H9 (cell line): ENCODE data around the gene PCDHGB4. TPM values are rescaled to one million over a fixed set of nuclear protein-coding genes. Genes with fewer than 3 reads are reported as not detected.

Source experiments
- DNase-seq: peaks from one replicate; pipeline ENCODE4 v3.0.0-alpha.2; 2017
- H2AFZ ChIP-seq: one replicate; pipeline ENCODE4 v1.6.1; 2013; ENCODE audit warnings: mild to moderate bottlenecking, low read length, control low read depth, moderate library complexity
- H2AK5ac ChIP-seq: 2 replicates; pipeline ENCODE4 v1.6.1; 2013; ENCODE audit warnings: low read length, control low read depth, mixed read lengths; ENCODE audit not compliant: insufficient read length
- H2BK120ac ChIP-seq: one replicate; pipeline ENCODE4 v1.6.1; 2013; ENCODE audit warnings: low read depth, mild to moderate bottlenecking, low read length, control low read depth, inconsistent platforms; ENCODE audit not compliant: poor library complexity, severe bottlenecking
- H2BK12ac ChIP-seq: 2 replicates; pipeline ENCODE4 v1.6.1; 2013; ENCODE audit warnings: low read length, control low read depth, mixed read lengths, low read depth; ENCODE audit not compliant: insufficient read length
- H2BK15ac ChIP-seq: 2 replicates; pipeline ENCODE4 v1.6.1; 2013; ENCODE audit warnings: low read depth, low read length, control low read depth
- H2BK20ac ChIP-seq: one replicate; pipeline ENCODE4 v1.6.1; 2013; ENCODE audit warnings: low read depth, mild to moderate bottlenecking, low read length, control low read depth, inconsistent platforms; ENCODE audit not compliant: poor library complexity, severe bottlenecking
- H2BK5ac ChIP-seq: 2 replicates; pipeline ENCODE4 v1.6.1; 2013; ENCODE audit warnings: low read length, control low read depth, mixed read lengths; ENCODE audit not compliant: insufficient read length
- H3K14ac ChIP-seq: 2 replicates; pipeline ENCODE4 v1.6.1; 2013; ENCODE audit warnings: low read length, control low read depth; ENCODE audit not compliant: insufficient read depth
- H3K18ac ChIP-seq: 2 replicates; pipeline ENCODE4 v1.6.1; 2013; ENCODE audit warnings: low read depth, mild to moderate bottlenecking, mixed read lengths, low read length, control low read depth; ENCODE audit not compliant: insufficient read length
- H3K23ac ChIP-seq: 2 replicates; pipeline ENCODE4 v1.6.1; 2013; ENCODE audit warnings: low read length, control low read depth, mixed read lengths, low read depth; ENCODE audit not compliant: insufficient read length
- H3K23me2 ChIP-seq: 2 replicates; pipeline ENCODE4 v1.6.1; 2013; ENCODE audit warnings: low read depth, mild to moderate bottlenecking, mixed read lengths, low read length, control low read depth; ENCODE audit not compliant: insufficient read length, poor library complexity, severe bottlenecking
- H3K27ac ChIP-seq: 2 replicates; pipeline ENCODE4 v1.5.1; 2013; ENCODE audit warnings: low read length, control low read depth, mixed read lengths, low read depth; ENCODE audit not compliant: insufficient read length
- H3K27me3 ChIP-seq: 2 replicates; pipeline ENCODE4 v1.6.1; 2013; ENCODE audit warnings: low read length, control low read depth, inconsistent platforms; ENCODE audit not compliant: insufficient read depth
- H3K4ac ChIP-seq: 2 replicates; pipeline ENCODE4 v1.6.1; 2013; ENCODE audit warnings: low read depth, mild to moderate bottlenecking, control low read depth, inconsistent platforms, low read length, moderate library complexity
- H3K4me1 ChIP-seq: 2 replicates; pipeline ENCODE4 v1.6.1; 2013; ENCODE audit warnings: low read length, control low read depth, inconsistent platforms; ENCODE audit not compliant: insufficient read depth
- H3K4me2 ChIP-seq: 2 replicates; pipeline ENCODE4 v1.6.1; 2013; ENCODE audit warnings: low read length, control low read depth, mixed read lengths; ENCODE audit not compliant: insufficient read length, insufficient read depth
- H3K56ac ChIP-seq: 2 replicates; pipeline ENCODE4 v1.6.1; 2013; ENCODE audit warnings: low read depth, mild to moderate bottlenecking, mixed read lengths, low read length, control low read depth; ENCODE audit not compliant: insufficient read length
- H3K79me1 ChIP-seq: 2 replicates; pipeline ENCODE4 v1.6.1; 2013; ENCODE audit warnings: low read depth, mild to moderate bottlenecking, moderate library complexity, low read length, control low read depth, inconsistent platforms; ENCODE audit not compliant: insufficient read depth, poor library complexity, severe bottlenecking
- H3K79me2 ChIP-seq: 2 replicates; pipeline ENCODE4 v1.6.1; 2013; ENCODE audit warnings: low read length, control low read depth, inconsistent platforms; ENCODE audit not compliant: insufficient read depth
- H3K9ac ChIP-seq: 2 replicates; pipeline ENCODE4 v1.6.1; 2013; ENCODE audit warnings: low read length, control low read depth, mixed read lengths; ENCODE audit not compliant: insufficient read length; ENCODE audit errors: extremely low read depth
- H3K9me3 ChIP-seq: one replicate; pipeline ENCODE4 v1.6.1; 2013; ENCODE audit warnings: low read depth, low read length, inconsistent platforms; ENCODE audit not compliant: control insufficient read depth
- H3T11ph ChIP-seq: one replicate; pipeline ENCODE4 v1.6.1; 2013; ENCODE audit warnings: mild to moderate bottlenecking, low read length, control low read depth, inconsistent platforms
- H4K20me1 ChIP-seq: one replicate; pipeline ENCODE4 v1.6.1; 2013; ENCODE audit not compliant: control insufficient read depth, insufficient read length, insufficient read depth
- H4K5ac ChIP-seq: 2 replicates; pipeline ENCODE4 v1.6.1; 2013; ENCODE audit warnings: low read depth, mild to moderate bottlenecking, mixed read lengths, low read length, control low read depth; ENCODE audit not compliant: insufficient read length
- H4K8ac ChIP-seq: replicated peaks from 2 replicates; pipeline ENCODE4 v1.6.1; 2013; ENCODE audit warnings: low read length, control low read depth, mixed read lengths, low read depth; ENCODE audit not compliant: insufficient read length
- H4K91ac ChIP-seq: 2 replicates; pipeline ENCODE4 v1.6.1; 2013; ENCODE audit warnings: low read depth, mild to moderate bottlenecking, moderate library complexity, mixed read lengths, low read length, control low read depth; ENCODE audit not compliant: insufficient read length
- H3K27ac Mint-ChIP-seq, 3 experiments: 2 replicates in 2 of 3; 3 replicates in 1 of 3; pipeline ENCODE4 v1.8.0; 2020 to 2021; ENCODE audit warnings: mixed read lengths in 3 of 3, mild to moderate bottlenecking in 1 of 3, moderate library complexity in 1 of 3
- H3K27me3 Mint-ChIP-seq: 2 replicates; pipeline ENCODE4 v1.8.0; 2021; ENCODE audit warnings: low read depth, mild to moderate bottlenecking, moderate library complexity, mixed read lengths
- H3K36me3 Mint-ChIP-seq, 3 experiments: 2 replicates in 2 of 3; 3 replicates in 1 of 3; pipeline ENCODE4 v1.8.0; 2020 to 2021; ENCODE audit warnings: low read depth in 3 of 3, mixed read lengths in 3 of 3; ENCODE audit not compliant: insufficient read depth in 1 of 3
- H3K4me1 Mint-ChIP-seq, 2 experiments: 2 replicates each; pipeline ENCODE4 v1.8.0; 2020; ENCODE audit warnings: mixed read lengths in 2 of 2
- H3K4me3 Mint-ChIP-seq, 2 experiments: 2 replicates in 1 of 2; 3 replicates in 1 of 2; pipeline ENCODE4 v1.8.0; 2020 to 2021; ENCODE audit warnings: mild to moderate bottlenecking in 2 of 2, mixed read lengths in 2 of 2, moderate library complexity in 1 of 2
- H3K9me3 Mint-ChIP-seq, 2 experiments: 2 replicates in 1 of 2; 3 replicates in 1 of 2; pipeline ENCODE4 v1.8.0; 2020; ENCODE audit warnings: mild to moderate bottlenecking in 2 of 2, mixed read lengths in 2 of 2, moderate library complexity in 1 of 2
- WGBS: extraction: QIAGEN DNeasy Blood & Tissue Kit; methylation state at CpG from one replicate; pipeline ENCODE4 v1.1.7; 2013; ENCODE audit warnings: missing lambda C conversion rate, low lambda C conversion rate, mixed read lengths; ENCODE audit not compliant: insufficient read length; ENCODE audit errors: extremely low coverage; 5-methylcytosine and 5-hydroxymethylcytosine counted together
- total RNA-seq: library from RNA; stranded (reverse); gene quantifications from 2 replicates; pipeline ENCODE4 v1.2.1, GENCODE V29; 2021
- TF ChIP-seq, protein P1 (sequence below): fragments of 200-600 bp; sonication (generic); conservative IDR thresholded peaks from 3 replicates; pipeline ENCODE4 v1.8.0; 2021; ENCODE audit warnings: antibody characterized with exemption, mild to moderate bottlenecking

The PCDHGB4 gene
- total RNA-seq, 1 experiment from 2014 or later = 4.2 TPM

DNA sequence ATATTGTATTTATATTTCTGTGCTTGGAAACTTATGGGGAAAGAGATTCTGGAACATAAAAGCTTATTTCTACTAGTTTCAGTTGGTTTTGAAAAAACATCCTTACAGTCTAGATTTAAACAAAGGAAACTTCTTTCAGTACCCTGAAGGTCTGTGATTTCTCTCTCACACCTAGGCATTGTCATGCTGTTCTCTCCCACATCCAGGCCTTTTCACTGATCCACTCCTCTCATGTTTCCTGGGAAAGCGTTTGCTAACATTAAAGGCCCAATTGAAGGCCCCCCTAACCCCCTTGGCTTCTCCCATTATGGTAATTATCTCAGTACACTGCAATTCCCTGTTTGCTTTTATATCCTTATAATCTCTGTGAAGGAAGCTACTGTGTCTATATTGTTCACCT is 44.7 kb upstream of the PCDHGB4 start:
- Histone ChIP-seq H2AFZ (no peak overlapping the region), H3K79me1 (no peaks in the 10 kb centered on the region), H3T11ph (no peak overlapping the region), H3K27ac (no peak overlapping the region), H2AK5ac (no peak overlapping the region), H2BK120ac (no peak overlapping the region), H3K4me2 (no peak overlapping the region), H3K27me3 (no peaks in the 10 kb centered on the region), H3K18ac (no peak overlapping the region), H3K9me3 (peaks cover 25% of the 10 kb centered on the region), H4K8ac (no peak overlapping the region), H3K4ac (no peak overlapping the region), H2BK5ac (no peak overlapping the region), H3K9ac (no peak overlapping the region), H2BK15ac (no peak overlapping the region), H3K4me1 (no peaks in the 10 kb centered on the region), H4K20me1 (no peaks in the 10 kb centered on the region), H3K23ac (no peak overlapping the region), H2BK20ac (no peak overlapping the region), H3K56ac (no peak overlapping the region), H2BK12ac (no peak overlapping the region), H4K91ac (no peak overlapping the region), H4K5ac (no peak overlapping the region), H3K79me2 (no peaks in the 10 kb centered on the region), H3K23me2 (no peaks in the 10 kb centered on the region), H3K14ac (no peak overlapping the region)
- WGBS = no CpG with 5 or more reads among the region's 1 CpG
- Mint-ChIP-seq H3K27me3 (peaks cover 9% of the 10 kb centered on the region), H3K36me3 (peaks cover 17 to 52% (median 33%) of the 10 kb centered on the region in 3 experiments), H3K27ac (no peak overlapping the region), H3K4me1 (peaks cover 2 to 4% of the 10 kb centered on the region in 2 experiments; a peak in 2 of 4 replicates), H3K9me3 (peaks cover 68 to 79% of the 10 kb centered on the region in 2 experiments), H3K4me3 (peak overlapping the region in 1 of 2 experiments; percentile 44; a peak in 1 of 5 replicates)
- no peak for DNase-seq
- TF ChIP-seq, protein P1, sequence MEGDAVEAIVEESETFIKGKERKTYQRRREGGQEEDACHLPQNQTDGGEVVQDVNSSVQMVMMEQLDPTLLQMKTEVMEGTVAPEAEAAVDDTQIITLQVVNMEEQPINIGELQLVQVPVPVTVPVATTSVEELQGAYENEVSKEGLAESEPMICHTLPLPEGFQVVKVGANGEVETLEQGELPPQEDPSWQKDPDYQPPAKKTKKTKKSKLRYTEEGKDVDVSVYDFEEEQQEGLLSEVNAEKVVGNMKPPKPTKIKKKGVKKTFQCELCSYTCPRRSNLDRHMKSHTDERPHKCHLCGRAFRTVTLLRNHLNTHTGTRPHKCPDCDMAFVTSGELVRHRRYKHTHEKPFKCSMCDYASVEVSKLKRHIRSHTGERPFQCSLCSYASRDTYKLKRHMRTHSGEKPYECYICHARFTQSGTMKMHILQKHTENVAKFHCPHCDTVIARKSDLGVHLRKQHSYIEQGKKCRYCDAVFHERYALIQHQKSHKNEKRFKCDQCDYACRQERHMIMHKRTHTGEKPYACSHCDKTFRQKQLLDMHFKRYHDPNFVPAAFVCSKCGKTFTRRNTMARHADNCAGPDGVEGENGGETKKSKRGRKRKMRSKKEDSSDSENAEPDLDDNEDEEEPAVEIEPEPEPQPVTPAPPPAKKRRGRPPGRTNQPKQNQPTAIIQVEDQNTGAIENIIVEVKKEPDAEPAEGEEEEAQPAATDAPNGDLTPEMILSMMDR = no peak
